Neural cell (in vitro differentiated cells): ENCODE measurements around the gene TADA3.

ENCODE experiments used
- CTCF ChIP-seq: fragments of 450-650 bp; IDR thresholded peaks from 2 replicates; pipeline ENCODE4 v1.5.1; 2014; ENCODE audit warnings: antibody characterized with exemption, mild to moderate bottlenecking, moderate library complexity; ENCODE audit not compliant: poor library complexity, severe bottlenecking
- EP300 ChIP-seq: fragments of 450-650 bp; conservative IDR thresholded peaks from 2 replicates; pipeline ENCODE4 v1.6.1; 2014; ENCODE audit warnings: antibody characterized with exemption, mild to moderate bottlenecking, moderate library complexity; ENCODE audit not compliant: poor library complexity, severe bottlenecking
- EZH2 ChIP-seq: fragments of 200-600, 300-800 bp; shearing (Covaris generic), sonication (generic); IDR thresholded peaks from 2 replicates; pipeline ENCODE4 v1.6.1; 2014; ENCODE audit warnings: antibody characterized with exemption, low read length, borderline replicate concordance, mild to moderate bottlenecking; ENCODE audit not compliant: insufficient read depth, poor library complexity, severe bottlenecking
- POLR2AphosphoS5 ChIP-seq: IDR thresholded peaks from 2 replicates; pipeline ENCODE4 v1.6.1; 2012
- RAD21 ChIP-seq: fragments of 450-650 bp; conservative IDR thresholded peaks from 2 replicates; pipeline ENCODE4 v1.6.1; 2014; ENCODE audit warnings: antibody characterized with exemption, mild to moderate bottlenecking, moderate library complexity
- SMC3 ChIP-seq: fragments of 450-650 bp; conservative IDR thresholded peaks from 2 replicates; pipeline ENCODE4 v1.6.1; 2014; ENCODE audit warnings: antibody characterized with exemption, mild to moderate bottlenecking, moderate library complexity; ENCODE audit not compliant: poor library complexity
- TF ChIP-seq, protein P1 (sequence below): IDR thresholded peaks from 2 replicates; pipeline ENCODE4 v1.6.1; 2012; ENCODE audit warnings: borderline replicate concordance

- TF ChIP-seq SMC3, result no peak
- no peak for TF ChIP-seq CTCF
- TF ChIP-seq POLR2AphosphoS5, result no peak
- TF ChIP-seq EP300, result no peak
- no peak for TF ChIP-seq EZH2
- no peak for TF ChIP-seq RAD21
- TF ChIP-seq, protein P1, sequence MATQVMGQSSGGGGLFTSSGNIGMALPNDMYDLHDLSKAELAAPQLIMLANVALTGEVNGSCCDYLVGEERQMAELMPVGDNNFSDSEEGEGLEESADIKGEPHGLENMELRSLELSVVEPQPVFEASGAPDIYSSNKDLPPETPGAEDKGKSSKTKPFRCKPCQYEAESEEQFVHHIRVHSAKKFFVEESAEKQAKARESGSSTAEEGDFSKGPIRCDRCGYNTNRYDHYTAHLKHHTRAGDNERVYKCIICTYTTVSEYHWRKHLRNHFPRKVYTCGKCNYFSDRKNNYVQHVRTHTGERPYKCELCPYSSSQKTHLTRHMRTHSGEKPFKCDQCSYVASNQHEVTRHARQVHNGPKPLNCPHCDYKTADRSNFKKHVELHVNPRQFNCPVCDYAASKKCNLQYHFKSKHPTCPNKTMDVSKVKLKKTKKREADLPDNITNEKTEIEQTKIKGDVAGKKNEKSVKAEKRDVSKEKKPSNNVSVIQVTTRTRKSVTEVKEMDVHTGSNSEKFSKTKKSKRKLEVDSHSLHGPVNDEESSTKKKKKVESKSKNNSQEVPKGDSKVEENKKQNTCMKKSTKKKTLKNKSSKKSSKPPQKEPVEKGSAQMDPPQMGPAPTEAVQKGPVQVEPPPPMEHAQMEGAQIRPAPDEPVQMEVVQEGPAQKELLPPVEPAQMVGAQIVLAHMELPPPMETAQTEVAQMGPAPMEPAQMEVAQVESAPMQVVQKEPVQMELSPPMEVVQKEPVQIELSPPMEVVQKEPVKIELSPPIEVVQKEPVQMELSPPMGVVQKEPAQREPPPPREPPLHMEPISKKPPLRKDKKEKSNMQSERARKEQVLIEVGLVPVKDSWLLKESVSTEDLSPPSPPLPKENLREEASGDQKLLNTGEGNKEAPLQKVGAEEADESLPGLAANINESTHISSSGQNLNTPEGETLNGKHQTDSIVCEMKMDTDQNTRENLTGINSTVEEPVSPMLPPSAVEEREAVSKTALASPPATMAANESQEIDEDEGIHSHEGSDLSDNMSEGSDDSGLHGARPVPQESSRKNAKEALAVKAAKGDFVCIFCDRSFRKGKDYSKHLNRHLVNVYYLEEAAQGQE, result no peak
Measured at GRCh38 chr3:9744162-9744561, 48.1 kb downstream of the TADA3 start.
